Activated naive CD4-positive, alpha-beta T cell treated with anti-CD3 and anti-CD28 coated beads, Interleukin-2, amount 50 U/mL, for 72 hours (primary cell): Measurements from ENCODE around the gene USPL1. TPM values are rescaled to one million over a fixed set of nuclear protein-coding genes. Genes with fewer than 3 reads are reported as not detected.
A peak's percentile ranks its signal among the peaks of the same experiment; 100 is the strongest.

Source experiments
- ATAC-seq, 2 donors: fragments of 150-1000 bp; cut with Tn5 transposase; 2 replicates each; pipeline ENCODE4 v1.10.0; 2021; ENCODE audit warnings: mild to moderate bottlenecking in 2 of 2, moderate library complexity in 2 of 2
- DNase-seq, 2 donors: peaks; one replicate each; pipeline ENCODE4 v3.0.0; 2021 to 2022; ENCODE audit warnings: low spot score in 2 of 2
- H3K27ac Mint-ChIP-seq, 2 donors: one replicate each; pipeline ENCODE4 v1.8.0; 2022; ENCODE audit warnings: mild to moderate bottlenecking in 2 of 2, mixed read lengths in 2 of 2
- H3K36me3 Mint-ChIP-seq, 2 donors: one replicate each; pipeline ENCODE4 v1.8.0; 2022; ENCODE audit warnings: mixed read lengths in 2 of 2
- H3K9me3 Mint-ChIP-seq, 2 donors: one replicate each; pipeline ENCODE4 v1.8.0; 2022; ENCODE audit warnings: mixed read lengths in 2 of 2
- total RNA-seq, 2 donors: library from RNA; stranded (reverse); gene quantifications; one replicate each; pipeline ENCODE4 v1.2.3, GENCODE V29; 2022

Gene USPL1
- total RNA-seq, 2 donors from 2014 or later: 15.4 to 18.8 TPM

GRCh38 chr13:30697996-30698401, 80.3 kb downstream of the USPL1 start:
- DNase-seq (no peak), ATAC-seq (no peak)
- Mint-ChIP-seq H3K9me3 (no peaks in the 10 kb centered on the region), H3K27ac (no peak overlapping the region), H3K36me3 (no peaks in the 10 kb centered on the region)

- ATAC-seq (no peak), DNase-seq (no peak)
- H3K9me3 Mint-ChIP-seq: no peaks in the 10 kb centered on the region
- H3K36me3 Mint-ChIP-seq: no peaks in the 10 kb centered on the region
- H3K27ac Mint-ChIP-seq: no peak overlapping the region
These were observed 80.8 kb downstream of the USPL1 start for GRCh38 chr13:30698488-30699005.

- DNase-seq (no peak), ATAC-seq (no peak)
- Mint-ChIP-seq H3K27ac (peak overlapping the region in 1 of 2 donors; percentile 5), H3K9me3 (no peaks in the 10 kb centered on the region), H3K36me3 (no peaks in the 10 kb centered on the region)
These were observed 82.6 kb downstream of the USPL1 start for GRCh38 chr13:30700364-30700763.

GRCh38 chr13:30702006-30702405, 84.3 kb downstream of the USPL1 start:
- Mint-ChIP-seq H3K27ac (no peak overlapping the region), H3K36me3 (no peaks in the 10 kb centered on the region), H3K9me3 (no peaks in the 10 kb centered on the region)
- DNase-seq: no peak
- no peak for ATAC-seq

GRCh38 chr13:30704596-30704995, 86.9 kb downstream of the USPL1 start:
- H3K9me3 Mint-ChIP-seq: no peaks in the 10 kb centered on the region
- no peak for DNase-seq
- ATAC-seq: no peak
- no peaks in the 10 kb centered on the region for H3K36me3 Mint-ChIP-seq
- no peak overlapping the region for H3K27ac Mint-ChIP-seq

GRCh38 chr13:30705680-30706079, 88.0 kb downstream of the USPL1 start:
- no peak for ATAC-seq
- Mint-ChIP-seq H3K9me3 (no peaks in the 10 kb centered on the region), H3K27ac (no peak overlapping the region), H3K36me3 (no peaks in the 10 kb centered on the region)
- no peak for DNase-seq

GRCh38 chr13:30708541-30708940, 90.8 kb downstream of the USPL1 start:
- Mint-ChIP-seq H3K9me3 (no peaks in the 10 kb centered on the region), H3K36me3 (no peaks in the 10 kb centered on the region), H3K27ac (no peak overlapping the region)
- no peak for ATAC-seq
- no peak for DNase-seq

Other genes with a start within 250 kb of the USPL1 start
- under 1 TPM in 1 of 2 donors, not detected in 1; 0.25 TPM for gene UBE2L5, start 195.4 kb upstream of the USPL1 start, total RNA-seq
- gene HMGB1, start 152.0 kb upstream of the USPL1 start, total RNA-seq: 100 to 1,000 TPM; 418 to 551 TPM
- gene ALOX5AP, start 117.6 kb downstream of the USPL1 start, total RNA-seq: 10 to 100 TPM; 11.5 to 36.2 TPM